ENCODE data around the gene B3GAT2.
"Not testable (repeated sequence)": the region's sequence is repeated elsewhere in the genome, so short reads cannot be mapped to it uniquely, and the experiment has no call there.

The B3GAT2 gene, protein sequence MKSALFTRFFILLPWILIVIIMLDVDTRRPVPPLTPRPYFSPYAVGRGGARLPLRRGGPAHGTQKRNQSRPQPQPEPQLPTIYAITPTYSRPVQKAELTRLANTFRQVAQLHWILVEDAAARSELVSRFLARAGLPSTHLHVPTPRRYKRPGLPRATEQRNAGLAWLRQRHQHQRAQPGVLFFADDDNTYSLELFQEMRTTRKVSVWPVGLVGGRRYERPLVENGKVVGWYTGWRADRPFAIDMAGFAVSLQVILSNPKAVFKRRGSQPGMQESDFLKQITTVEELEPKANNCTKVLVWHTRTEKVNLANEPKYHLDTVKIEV

DNA sequence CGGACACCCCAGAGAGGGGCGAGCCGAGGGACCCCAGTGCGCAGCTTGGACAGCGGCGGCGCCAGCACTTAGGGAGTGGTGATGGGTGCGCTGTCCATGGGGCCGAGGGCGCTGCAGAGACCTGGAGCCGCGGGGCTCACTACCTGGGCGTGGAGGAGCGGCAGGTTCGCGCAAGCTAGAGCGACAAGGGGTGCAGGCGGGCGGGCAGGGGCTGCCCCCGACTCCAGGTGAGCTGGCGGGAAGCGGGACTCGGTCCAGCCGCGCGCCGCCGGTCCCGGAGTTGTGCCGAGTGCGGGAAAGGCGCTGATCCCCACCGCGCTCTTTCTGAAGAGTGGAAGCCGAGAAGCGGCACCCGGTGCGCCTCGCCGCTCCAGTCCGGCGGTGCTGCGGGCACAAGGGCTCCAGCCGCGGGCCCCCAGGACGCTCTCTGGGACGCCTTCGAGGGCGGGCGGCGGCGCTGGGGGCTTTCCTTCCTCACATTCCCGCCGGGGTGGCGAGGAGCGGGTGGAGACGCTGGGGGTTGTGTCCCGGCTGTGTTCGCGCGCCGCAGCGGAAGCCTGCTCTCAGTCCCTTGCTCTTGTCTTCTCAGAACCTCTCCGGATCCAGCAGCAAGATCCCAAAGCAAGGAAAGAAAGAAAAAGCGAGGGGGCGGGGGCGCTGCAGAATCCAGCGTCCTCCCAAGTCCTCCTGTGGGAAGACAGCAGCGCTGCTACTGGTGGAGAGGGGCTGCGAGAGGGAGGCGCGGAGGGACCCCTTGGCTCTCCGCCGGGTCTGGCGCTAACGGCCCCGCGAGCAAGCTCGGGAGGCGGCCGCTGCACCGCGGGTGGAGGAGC is at the start of gene B3GAT2:
TSS of gene B3GAT2 (minus strand) at position 610 of the 833 bp plus-strand sequence. CDS start 631 bp downstream, outside the sequence.
- DNase-seq (ENCODE audit: low spot score), result peak; percentile 13

DNA sequence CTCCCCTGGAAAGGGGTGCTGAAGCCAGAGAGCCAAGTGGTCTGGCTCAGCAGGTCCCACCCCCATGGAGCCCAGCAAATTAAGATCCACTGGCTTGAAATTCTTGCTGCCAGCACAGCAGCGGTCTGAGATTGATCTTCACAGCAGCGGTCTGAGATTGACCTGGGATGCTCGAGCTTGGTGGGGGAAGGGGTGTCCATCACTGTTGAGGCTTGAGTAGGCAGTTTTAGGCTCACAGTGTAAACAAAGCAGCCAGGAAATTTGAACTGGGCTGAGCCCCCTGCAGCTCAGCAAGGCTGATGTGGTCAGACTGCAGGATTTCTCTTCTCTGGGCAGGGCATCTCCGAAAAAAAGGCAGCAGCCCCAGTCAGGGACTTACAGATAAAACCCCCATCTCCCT is 41.3 kb upstream of the B3GAT2 start:
- DNase-seq (ENCODE audit: low spot score), result no peak

DNA sequence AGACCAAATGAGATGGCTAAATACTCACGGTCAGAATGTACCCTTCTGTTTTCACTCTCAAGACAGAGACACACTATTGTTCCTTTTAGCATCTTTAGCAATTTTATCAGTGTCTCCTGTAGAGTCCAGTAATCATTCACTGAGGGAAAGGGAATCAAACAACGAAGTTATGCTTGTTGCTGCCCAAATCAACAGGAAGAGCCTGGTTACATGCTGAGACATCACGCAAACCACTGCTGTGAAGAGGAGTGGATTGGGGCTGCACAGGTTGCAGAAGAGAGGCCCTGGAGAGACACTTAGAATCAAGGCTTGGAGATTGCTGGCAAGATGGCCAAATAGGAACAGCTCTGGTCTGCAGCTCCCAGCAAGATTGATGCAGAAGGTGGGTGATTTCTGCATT is 40.5 kb upstream of the B3GAT2 start:
- no peak for DNase-seq (ENCODE audit: low spot score)

DNA sequence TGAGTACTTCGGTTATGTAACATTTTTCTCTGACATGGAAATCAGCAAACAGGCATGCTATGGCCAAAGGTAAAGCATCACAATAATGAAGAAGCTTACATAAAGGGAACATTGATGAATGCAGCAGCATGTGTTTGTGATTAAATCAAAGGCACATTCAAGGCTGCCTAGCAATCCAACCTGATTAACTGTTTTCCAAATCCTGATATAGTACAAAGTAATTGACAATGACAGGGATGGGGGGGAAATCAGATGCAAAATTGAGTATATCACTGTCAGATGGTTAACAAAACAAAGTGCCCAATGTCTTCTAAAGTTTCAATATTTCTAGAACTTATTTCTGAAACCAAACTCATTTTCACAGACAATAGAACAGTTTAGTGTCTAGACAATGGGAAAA is 39.2 kb upstream of the B3GAT2 start:
- no peak for DNase-seq (ENCODE audit: low spot score)

DNA sequence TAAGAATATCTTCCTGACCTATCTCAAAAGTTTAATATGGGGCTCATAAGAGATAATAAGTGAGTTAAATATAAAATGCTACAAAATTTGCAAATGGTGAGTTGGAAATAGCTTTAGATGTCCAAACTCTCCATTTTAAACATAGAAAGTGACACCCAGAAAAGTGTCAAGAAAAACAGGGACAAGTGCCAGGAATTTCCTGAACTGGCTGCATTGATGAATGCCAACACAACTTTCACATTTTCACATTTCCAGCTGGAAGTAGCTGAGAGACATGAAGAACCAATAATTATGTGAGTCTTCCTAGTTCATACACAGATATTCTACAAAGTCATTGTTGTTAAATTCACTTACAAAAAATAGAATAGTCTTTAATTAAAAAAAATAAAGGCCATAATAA is 38.6 kb upstream of the B3GAT2 start:
- no peak for DNase-seq (ENCODE audit: low spot score)

DNA sequence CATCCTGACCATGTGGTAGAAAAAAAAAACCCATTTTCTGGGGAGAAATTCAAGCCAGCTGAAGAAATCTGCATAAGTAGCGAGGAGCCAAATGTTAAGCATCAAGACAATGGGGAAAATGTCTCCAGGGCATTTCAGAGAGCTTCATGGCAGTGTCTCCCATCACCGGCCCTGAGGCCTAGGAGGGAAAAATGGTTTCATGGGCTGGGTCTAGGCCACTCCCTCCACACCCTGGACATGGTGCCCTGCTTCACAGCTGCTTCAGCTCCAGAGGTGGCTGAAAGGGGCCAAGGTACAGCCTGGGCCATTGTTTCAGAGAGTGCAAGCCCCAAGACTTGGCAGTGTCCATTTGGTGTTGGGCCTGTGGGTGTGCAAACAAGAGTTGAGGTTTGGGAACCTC is 34.4 kb upstream of the B3GAT2 start:
- DNase-seq (ENCODE audit: low spot score), result no peak

DNA sequence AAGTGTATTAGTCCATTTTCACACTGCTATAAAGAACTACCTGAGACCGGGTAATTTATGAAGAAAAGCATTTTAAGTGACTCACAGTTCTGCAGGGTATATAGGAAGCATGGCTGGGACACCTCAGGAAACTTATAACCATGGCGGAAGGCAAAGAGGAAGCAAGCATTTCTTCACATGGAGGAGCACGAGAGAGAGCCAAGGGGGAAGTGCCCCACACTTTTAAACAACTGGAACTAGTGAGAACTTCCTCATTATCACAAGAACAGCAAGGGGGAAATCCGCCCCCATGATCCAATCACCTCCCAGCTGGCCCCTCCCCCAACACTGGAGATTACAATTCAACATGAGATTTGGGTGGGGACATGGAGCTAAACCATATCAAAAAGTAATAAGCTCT is 28.3 kb upstream of the B3GAT2 start:
- no peak for DNase-seq (ENCODE audit: low spot score)

DNA sequence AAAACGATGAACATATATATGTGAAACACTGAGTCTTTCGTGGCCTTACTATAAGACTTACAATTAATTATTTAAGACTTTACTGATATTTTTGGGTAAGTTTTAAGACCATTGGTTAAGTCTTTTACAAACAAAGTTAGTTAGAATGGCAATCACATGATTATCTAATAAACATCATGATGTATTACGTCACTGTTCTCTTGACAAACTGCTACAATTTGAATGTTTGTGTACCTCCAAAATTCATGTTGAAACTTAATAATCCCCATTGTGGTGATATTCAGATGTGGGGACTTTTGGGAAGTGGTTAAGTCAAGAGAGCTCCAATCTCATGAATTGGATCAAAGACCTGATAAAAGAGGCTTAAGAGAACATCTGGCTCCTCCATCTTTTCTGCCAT is 25.9 kb upstream of the B3GAT2 start:
- no peak for DNase-seq (ENCODE audit: low spot score)

DNA sequence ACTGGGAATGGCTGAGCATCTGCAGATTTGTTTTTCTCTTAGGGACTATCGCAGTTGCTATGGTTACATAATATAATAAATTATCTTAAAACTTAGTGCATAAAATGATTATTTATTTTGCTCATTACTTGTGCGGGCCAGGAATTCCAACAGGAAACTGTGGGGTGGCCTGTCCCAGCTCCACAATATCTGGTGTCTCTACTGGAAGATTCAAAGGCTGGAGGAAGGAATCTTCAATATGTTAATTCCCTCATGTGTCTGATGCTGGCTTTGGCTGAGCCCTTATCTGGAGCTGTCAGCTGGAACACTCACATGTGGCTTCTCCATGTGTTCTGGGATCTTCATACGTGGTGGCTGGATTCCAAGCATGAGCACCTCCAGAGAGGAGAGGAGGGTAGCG is 23.9 kb upstream of the B3GAT2 start:
- DNase-seq (ENCODE audit: low spot score), result no peak

DNA sequence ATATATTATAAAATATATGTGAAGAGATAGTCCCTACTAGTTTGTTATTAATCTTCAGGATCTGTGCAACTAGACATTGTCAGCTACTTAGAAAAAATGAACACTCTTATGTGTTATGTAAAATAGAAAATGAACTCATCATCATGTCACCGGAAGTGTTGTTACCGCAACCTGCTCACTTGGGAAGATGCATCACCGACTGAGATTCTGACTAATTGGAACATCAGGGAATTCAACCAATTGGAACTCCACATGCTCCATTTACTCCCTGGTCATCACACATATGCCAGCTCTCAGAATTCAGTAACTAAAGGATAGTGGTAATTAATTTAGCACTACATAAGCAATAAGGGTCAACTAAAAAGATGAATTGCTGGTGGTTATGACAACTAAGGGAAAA is 16.7 kb upstream of the B3GAT2 start:
- peak; percentile 39 for DNase-seq (ENCODE audit: low spot score)

DNA sequence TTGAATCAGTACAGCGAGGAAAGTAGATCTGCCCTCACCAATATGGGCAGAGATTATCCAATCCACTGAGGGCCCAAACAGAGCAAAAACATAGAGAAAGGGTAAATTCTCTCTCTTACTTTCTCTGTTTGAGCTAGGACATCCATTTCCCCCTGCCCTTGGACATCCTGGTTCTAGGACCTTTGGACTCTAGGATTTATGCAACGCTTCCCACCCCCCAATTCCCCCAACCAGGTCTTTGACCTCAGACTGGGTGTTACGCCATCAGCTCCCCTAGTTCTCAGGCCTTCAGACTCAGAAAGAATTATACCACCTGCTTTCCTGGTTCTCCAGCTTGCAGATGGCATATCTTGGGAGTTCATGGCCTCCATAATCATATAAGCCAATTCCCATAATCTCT is 10.2 kb upstream of the B3GAT2 start:
- no peak for DNase-seq (ENCODE audit: low spot score)

DNA sequence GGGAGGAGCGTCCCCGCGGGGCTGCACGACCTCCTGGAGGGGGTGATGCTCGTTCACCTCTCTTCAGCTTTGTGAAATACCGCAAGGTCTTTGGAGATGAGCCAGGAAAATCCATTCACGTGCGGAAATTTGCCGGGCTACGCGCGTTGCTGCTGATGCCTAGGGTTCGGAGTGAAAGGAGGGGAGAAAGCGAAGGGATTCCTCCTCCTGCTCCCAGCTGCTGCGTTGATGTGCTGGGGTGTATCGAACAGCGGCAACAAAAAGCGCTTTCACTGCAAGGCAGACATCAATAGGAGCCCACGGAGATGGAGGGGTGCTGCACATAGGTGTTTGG is 391 bp upstream of the B3GAT2 start:
- no peak for DNase-seq (ENCODE audit: low spot score)

DNA sequence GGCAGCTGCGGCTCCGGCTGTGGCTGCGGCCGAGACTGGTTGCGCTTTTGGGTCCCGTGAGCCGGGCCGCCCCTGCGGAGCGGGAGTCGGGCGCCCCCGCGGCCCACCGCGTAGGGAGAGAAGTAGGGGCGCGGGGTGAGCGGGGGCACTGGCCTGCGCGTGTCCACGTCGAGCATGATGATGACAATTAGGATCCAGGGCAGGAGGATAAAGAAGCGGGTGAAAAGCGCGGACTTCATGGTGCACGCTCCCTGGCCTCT is 739 bp downstream of the B3GAT2 start:
- DNase-seq (ENCODE audit: low spot score), result no peak

DNA sequence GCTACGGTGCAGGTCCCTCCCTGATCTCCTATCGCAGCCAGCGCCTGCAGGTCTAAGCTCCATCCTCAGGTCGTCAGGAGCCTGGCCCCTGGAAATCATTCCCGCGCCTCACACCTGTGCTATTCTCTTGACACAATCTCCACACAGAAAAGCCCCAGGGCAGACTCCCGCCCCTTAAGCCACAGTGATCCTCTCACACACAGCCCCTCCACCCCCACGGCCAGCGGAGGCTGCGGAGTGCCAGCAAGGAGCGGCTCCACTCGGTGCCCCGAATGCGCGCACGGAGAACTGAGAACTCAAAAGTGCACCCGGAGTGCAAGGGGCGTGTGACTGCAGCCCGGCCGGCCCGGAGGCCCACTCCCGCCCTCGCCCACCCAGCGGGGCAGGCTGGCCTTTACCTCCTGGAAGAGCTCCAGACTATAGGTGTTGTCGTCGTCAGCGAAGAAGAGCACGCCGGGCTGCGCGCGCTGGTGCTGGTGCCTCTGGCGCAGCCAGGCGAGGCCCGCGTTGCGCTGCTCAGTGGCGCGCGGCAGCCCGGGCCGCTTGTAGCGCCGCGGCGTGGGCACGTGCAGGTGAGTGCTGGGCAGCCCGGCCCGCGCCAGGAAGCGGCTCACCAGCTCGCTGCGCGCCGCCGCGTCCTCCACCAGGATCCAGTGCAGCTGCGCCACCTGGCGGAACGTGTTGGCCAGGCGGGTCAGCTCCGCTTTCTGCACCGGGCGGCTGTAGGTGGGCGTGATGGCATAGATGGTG is 1.2 kb downstream of the B3GAT2 start:
- peak; percentile 86 for DNase-seq (ENCODE audit: low spot score)

DNA sequence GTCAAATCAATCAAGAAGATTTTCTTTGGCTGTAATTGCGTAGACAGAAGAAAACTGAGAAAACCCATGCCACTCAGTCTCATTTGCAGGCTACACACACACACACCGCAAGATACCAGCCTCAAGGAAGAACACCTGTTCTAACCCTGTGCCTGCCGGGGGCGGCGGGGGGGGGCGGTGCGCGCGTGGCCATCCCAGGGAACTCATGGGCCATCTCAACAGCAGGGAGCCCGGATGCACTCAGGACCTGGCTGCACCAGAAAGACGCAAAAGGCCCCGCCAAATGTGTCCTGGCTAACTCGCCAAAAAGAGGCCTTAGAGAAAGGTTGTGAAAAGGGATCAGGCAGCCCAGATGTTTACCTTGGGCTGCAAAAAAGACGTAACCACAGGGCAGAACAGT is 2.1 kb downstream of the B3GAT2 start:
- DNase-seq (ENCODE audit: low spot score), result no peak

DNA sequence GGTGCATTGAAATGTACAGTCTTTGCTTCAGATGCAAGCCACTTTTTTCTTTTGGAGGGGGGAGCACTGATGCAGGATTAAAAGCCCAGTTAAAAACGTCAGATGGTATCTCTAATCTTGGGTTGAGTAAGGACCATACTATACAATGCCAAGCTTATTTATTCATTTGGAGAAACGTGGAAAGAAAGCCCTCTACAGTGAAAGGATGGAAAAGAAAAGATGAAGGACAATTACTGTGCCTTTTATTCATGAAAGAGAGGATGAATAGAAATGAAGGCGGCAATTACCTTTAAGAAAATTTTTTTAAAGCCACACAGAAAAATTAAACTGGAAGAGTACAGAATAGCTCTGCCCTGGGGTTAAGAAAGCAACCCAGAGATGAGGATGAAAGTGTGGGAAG is 2.7 kb downstream of the B3GAT2 start:
- no peak for DNase-seq (ENCODE audit: low spot score)

DNA sequence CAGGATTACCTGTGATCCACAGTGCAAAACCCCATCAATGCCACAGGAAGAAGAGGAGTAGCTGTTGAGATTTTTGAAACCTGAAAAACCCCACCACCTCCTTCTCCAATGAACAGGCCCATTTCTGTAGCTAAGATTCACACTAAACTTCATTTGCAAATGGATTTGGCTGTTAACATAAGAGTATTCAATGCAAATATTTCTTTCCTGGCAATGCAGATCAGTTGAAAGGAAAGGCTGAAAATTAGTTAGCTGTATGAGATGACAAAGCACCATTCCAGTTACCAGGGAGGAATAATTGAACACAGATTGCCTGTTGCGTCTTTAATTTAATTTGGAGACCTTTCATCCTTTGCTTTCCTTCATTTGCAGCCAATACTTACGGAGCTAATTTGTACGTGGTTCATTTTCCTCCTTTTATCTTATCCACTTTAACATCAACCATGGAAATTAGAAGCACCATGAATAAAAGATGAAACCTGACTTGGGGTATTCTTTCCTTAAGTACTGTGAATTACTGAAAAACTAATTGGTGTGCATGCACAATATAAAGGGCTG is 4.2 kb downstream of the B3GAT2 start:
- DNase-seq (ENCODE audit: low spot score), result no peak

DNA sequence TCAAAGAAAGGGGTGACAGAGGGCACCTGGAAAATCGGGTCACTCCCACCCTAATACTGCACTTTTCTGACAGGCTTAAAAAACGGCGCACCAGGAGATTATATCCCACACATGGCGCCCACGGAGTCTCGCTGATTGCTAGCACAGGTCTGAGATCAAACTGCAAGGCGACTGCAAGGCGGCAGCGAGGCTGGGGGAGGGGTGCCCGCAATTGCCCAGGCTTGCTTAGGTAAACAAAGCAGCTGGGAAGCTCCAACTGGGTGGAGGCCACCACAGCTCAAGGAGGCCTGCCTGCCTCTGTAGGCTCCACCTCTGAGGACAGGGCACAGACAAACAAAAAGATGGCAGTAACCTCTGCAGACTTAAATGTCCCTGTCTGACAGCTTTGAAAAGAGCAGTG is 12.5 kb downstream of the B3GAT2 start:
- not testable (repeated sequence) for DNase-seq (ENCODE audit: low spot score)

DNA sequence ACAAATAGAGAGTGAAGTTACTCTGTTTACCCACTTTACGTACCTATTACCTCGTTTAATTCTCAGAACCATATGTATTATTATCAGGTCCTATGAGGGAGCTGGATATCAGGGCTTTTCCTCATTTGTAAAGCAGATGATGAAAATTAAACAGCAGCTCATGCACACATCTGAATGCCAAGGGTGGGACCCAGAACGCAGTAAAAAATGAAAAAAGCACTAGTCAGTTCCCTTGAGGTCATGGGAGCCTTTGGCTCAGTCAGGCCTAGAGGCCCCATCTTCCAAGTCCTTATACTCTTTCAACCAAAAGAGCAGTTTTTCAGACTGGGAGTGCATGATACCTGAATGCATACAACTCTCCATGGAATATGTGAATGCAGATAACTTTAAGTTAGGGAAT is 23.0 kb downstream of the B3GAT2 start:
- DNase-seq (ENCODE audit: low spot score), result no peak

DNA sequence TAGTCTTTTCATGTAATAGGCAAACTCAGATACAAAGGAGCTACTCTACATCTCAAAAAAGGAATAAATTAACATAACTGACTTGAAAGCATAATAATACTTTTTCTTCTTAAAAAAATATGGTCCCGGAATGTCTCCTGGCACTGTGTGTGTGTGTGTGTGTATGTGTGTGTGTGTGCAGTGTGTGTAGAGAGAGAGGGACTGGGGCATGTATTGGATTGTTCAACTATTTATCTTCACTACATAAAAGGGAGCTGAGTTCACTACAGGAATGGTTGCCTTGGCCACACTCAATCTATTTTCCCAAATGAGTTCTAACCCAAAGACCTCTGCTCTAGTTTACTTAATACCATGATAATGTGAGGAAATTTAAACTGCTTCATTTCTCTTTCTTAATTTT is 51.1 kb downstream of the B3GAT2 start:
- DNase-seq (ENCODE audit: low spot score), result no peak

DNA sequence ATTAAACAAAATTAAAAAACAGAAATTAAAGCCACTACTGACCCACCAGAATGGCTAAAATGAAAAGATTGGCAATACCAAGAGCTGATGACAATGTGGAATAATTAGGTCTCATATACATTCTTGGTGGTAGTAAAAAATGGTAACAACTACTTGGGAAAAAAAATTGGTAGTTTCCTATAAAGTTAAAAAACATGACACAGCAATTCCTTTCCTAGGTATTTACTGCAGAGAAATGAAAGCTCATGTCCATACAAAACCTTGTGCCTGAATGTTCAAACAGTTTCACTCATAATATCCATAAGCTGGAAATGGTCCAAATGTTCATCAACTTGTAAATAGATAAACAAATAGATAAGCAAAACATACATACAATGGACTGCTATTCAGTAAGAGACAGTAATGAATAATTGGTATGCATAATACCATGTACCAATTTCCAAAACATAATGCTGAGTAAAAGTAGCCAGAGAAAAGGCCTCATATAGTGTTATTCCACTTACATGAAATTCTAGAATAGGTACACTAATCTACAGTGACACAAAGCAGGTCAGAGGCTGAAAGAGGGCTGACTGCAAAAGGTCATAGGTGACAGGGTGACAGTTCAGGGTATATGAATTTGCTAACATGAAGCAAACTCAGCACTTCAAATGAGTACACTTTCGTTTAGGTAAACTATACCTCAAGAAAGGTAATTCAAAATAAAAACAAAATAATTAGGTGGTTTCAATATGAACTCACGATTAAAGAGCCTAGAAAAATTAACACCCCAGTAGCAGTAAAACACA is 53.0 kb downstream of the B3GAT2 start:
- DNase-seq (ENCODE audit: low spot score), result no peak

DNA sequence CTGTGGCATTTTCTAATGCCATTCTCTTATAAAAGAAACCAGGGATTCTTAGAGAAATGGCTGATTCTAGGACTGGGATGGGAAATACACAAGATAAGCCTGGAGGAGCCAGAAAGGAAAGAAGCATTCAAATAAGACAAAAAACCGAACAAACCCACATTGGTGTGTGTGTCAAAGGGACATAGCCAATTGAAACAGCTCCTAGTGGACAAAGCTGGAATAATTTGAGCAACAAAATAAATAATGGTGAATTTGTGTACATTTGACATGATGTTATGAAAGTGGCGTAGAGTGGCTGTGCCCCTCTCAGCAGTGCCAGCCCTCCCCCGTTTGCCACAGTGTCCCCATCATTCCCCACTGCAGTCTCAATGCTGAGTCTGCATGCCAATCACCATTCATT is 55.5 kb downstream of the B3GAT2 start:
- no peak for DNase-seq (ENCODE audit: low spot score)
